ENCODE results near the gene DNAJC16. TPM values are rescaled to one million over a fixed set of nuclear protein-coding genes. Genes with fewer than 3 reads are reported as not detected.
A peak's percentile ranks its signal among the peaks of the same experiment; 100 is the strongest.

DNAJC16 gene
- total and polyA plus RNA-seq, 2 donors (not counting 1 experiment from before 2014, with no cell fraction given), result 18.8 to 18.9 TPM

DNA sequence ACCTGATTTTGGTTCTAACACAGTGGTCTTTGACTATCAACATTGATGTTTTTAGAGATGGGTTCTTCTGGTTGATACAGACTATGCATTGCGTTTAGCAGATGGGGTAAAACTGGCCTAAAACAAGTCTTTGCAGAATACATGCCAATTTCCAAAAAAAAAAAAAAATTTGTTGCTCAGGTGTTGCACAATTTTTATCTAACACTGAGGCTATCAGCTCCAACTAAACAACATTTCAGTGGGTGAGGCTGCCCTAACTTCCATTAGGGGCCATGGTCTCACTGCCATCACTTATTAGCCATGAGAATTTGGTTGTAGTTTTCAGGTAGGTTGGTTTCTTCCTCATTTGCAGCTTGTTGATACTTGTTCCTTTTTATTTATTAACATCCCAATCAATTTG is 44.2 kb downstream of the DNAJC16 start:
- Histone ChIP-seq H3K4me2 (ENCODE audit: extremely low read depth, insufficient read depth, low read length) (no peak overlapping the region), H3K27ac (ENCODE audit: insufficient read depth, low read length) (no peak overlapping the region), H3K9me3 (ENCODE audit: control insufficient read depth, insufficient read depth, low read depth, low read length) (no peaks in the 10 kb centered on the region), H3K4me3 (replicated peaks in 1 of 4; ENCODE audit: control extremely low read depth in 1 of 4, insufficient read depth in 1 of 4, low read depth in 3 of 4, low read length in 4 of 4) (no peak overlapping the region), H3K79me2 (ENCODE audit: control insufficient read depth, insufficient read depth, low read length) (no peaks in the 10 kb centered on the region), H3K9ac (ENCODE audit: insufficient read depth, low read length) (no peak overlapping the region), H3K36me3 (ENCODE audit: control insufficient read depth, insufficient read depth, low read length) (peaks cover 7% of the 10 kb centered on the region), H3K27me3 (ENCODE audit: control insufficient read depth, insufficient read depth, low read length) (no peaks in the 10 kb centered on the region), H2AFZ (ENCODE audit: low read length) (no peak overlapping the region), H4K20me1 (ENCODE audit: control insufficient read depth, extremely low read depth, insufficient read depth, low read length) (no peaks in the 10 kb centered on the region), H3K4me1 (ENCODE audit: control insufficient read depth, extremely low read depth, insufficient read depth, low read length) (no peaks in the 10 kb centered on the region)
- DNase-seq (ENCODE audit: low read depth in 2 of 2), result no peak
- TF ChIP-seq, protein P1, sequence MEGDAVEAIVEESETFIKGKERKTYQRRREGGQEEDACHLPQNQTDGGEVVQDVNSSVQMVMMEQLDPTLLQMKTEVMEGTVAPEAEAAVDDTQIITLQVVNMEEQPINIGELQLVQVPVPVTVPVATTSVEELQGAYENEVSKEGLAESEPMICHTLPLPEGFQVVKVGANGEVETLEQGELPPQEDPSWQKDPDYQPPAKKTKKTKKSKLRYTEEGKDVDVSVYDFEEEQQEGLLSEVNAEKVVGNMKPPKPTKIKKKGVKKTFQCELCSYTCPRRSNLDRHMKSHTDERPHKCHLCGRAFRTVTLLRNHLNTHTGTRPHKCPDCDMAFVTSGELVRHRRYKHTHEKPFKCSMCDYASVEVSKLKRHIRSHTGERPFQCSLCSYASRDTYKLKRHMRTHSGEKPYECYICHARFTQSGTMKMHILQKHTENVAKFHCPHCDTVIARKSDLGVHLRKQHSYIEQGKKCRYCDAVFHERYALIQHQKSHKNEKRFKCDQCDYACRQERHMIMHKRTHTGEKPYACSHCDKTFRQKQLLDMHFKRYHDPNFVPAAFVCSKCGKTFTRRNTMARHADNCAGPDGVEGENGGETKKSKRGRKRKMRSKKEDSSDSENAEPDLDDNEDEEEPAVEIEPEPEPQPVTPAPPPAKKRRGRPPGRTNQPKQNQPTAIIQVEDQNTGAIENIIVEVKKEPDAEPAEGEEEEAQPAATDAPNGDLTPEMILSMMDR (conservative IDR thresholded peaks at IDR 0.05 in 1 of 2, IDR thresholded peaks at IDR 0.05 in 1 of 2; ENCODE audit: low read depth in 1 of 2, low read length in 2 of 2), result no peak
- no peak for TF ChIP-seq EZH2 (IDR thresholded peaks at IDR 0.05; ENCODE audit: low read length, missing control alignments)

DNA sequence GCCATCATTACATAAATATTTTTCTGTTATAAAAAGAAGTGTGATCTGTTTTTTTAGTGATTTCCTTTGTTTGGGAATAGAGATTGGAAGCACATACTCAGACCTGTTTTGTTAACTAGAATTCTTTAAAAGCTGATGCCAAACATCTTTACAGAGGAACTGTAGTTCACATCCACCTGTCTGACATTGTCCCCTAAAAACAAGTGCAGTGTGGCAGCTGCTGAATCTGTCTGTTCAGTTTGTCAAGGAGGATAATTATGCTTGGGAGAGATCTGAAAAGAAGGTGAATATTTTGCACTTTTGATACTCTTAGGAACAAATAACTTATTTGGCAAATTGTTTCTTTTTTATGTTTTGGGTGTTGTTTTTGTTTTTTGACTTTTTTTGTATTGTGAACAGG is 44.6 kb downstream of the DNAJC16 start:
- H3K4me2 ChIP-seq (ENCODE audit: extremely low read depth, insufficient read depth, low read length), result no peak overlapping the region

DNA sequence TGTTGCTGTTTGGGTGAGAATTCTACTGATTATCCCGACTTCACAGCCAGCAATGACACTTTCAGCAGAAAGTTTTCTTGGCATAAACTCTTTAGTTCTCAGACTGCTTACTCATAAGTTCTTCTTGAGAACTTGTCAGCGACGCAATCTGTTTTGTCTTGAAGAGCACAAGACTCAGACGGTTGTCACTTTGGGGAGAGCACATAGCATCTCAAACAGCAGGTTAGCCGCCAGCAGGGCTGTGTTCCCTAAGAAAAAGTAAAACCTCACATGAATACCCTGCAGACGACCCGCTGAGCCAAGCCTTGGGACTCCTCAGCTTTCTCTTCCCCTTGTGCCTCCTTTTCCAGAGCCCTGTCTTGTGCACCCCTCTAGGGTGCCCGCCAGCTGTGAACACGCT is 46.8 kb downstream of the DNAJC16 start:
- Histone ChIP-seq H3K36me3 (ENCODE audit: control insufficient read depth, insufficient read depth, low read length) (peaks cover under 1% of the 10 kb centered on the region), H2AFZ (ENCODE audit: low read length) (no peak overlapping the region), H3K9ac (ENCODE audit: insufficient read depth, low read length) (no peak overlapping the region)

More for the DNA sequence above, 44.6 kb downstream of the DNAJC16 start:
- Histone ChIP-seq H3K79me2 (ENCODE audit: control insufficient read depth, insufficient read depth, low read length) (no peaks in the 10 kb centered on the region), H4K20me1 (ENCODE audit: control insufficient read depth, extremely low read depth, insufficient read depth, low read length) (no peaks in the 10 kb centered on the region), H2AFZ (ENCODE audit: low read length) (no peak overlapping the region), H3K27ac (ENCODE audit: insufficient read depth, low read length) (no peak overlapping the region), H3K4me1 (ENCODE audit: control insufficient read depth, extremely low read depth, insufficient read depth, low read length) (no peaks in the 10 kb centered on the region), H3K27me3 (ENCODE audit: control insufficient read depth, insufficient read depth, low read length) (no peaks in the 10 kb centered on the region), H3K9ac (ENCODE audit: insufficient read depth, low read length) (no peak overlapping the region), H3K4me3 (replicated peaks in 1 of 4; ENCODE audit: control extremely low read depth in 1 of 4, insufficient read depth in 1 of 4, low read depth in 3 of 4, low read length in 4 of 4) (no peak overlapping the region), H3K9me3 (ENCODE audit: control insufficient read depth, insufficient read depth, low read depth, low read length) (no peaks in the 10 kb centered on the region), H3K36me3 (ENCODE audit: control insufficient read depth, insufficient read depth, low read length) (peaks cover 7% of the 10 kb centered on the region)
- DNase-seq (ENCODE audit: low read depth in 2 of 2), result no peak
- no peak for TF ChIP-seq EZH2 (IDR thresholded peaks at IDR 0.05; ENCODE audit: low read length, missing control alignments)
- TF ChIP-seq, protein P1 (conservative IDR thresholded peaks at IDR 0.05 in 1 of 2, IDR thresholded peaks at IDR 0.05 in 1 of 2; ENCODE audit: low read depth in 1 of 2, low read length in 2 of 2), result no peak

More for the DNA sequence above, 46.8 kb downstream of the DNAJC16 start:
- no peak overlapping the region for H3K4me2 ChIP-seq (ENCODE audit: extremely low read depth, insufficient read depth, low read length)
- no peak overlapping the region for H3K27ac ChIP-seq (ENCODE audit: insufficient read depth, low read length)
- H3K27me3 ChIP-seq (ENCODE audit: control insufficient read depth, insufficient read depth, low read length), result no peaks in the 10 kb centered on the region
- no peaks in the 10 kb centered on the region for H4K20me1 ChIP-seq (ENCODE audit: control insufficient read depth, extremely low read depth, insufficient read depth, low read length)
- no peaks in the 10 kb centered on the region for H3K4me1 ChIP-seq (ENCODE audit: control insufficient read depth, extremely low read depth, insufficient read depth, low read length)
- no peak for TF ChIP-seq EZH2 (IDR thresholded peaks at IDR 0.05; ENCODE audit: low read length, missing control alignments)
- TF ChIP-seq, protein P1 (conservative IDR thresholded peaks at IDR 0.05 in 1 of 2, IDR thresholded peaks at IDR 0.05 in 1 of 2; ENCODE audit: low read depth in 1 of 2, low read length in 2 of 2), result no peak
- H3K4me3 ChIP-seq (replicated peaks in 1 of 4; ENCODE audit: control extremely low read depth in 1 of 4, insufficient read depth in 1 of 4, low read depth in 3 of 4, low read length in 4 of 4), result no peak overlapping the region
- no peaks in the 10 kb centered on the region for H3K9me3 ChIP-seq (ENCODE audit: control insufficient read depth, insufficient read depth, low read depth, low read length)
- peak; percentile 12 to 73 for DNase-seq (ENCODE audit: low read depth in 2 of 2)
- no peaks in the 10 kb centered on the region for H3K79me2 ChIP-seq (ENCODE audit: control insufficient read depth, insufficient read depth, low read length)
